ENCODE measurements around the gene ANAPC16. TPM values are rescaled to one million over a fixed set of nuclear protein-coding genes. Genes with fewer than 3 reads are reported as not detected.

ANAPC16 gene
- total RNA-seq (2014; rRNA removed; shearing (Covaris generic)), result 170 and 182 TPM in 2 replicates
- polyA plus RNA-seq (2014; cell fraction: nucleus; rRNA removed), result 86.2 and 90.8 TPM in 2 replicates

- DNase-seq (ENCODE audit: extremely low read depth, low read depth), result peak; percentile 92
Observed at GRCh38 chr10:72215611-72216549, at the start of gene ANAPC16, which contains the start of gene ASCC1. TSS of gene ANAPC16 (plus strand) at chr10:72216012. CDS start at chr10:72223915, 7,903 bp downstream. TSS of gene ASCC1 (minus strand) at chr10:72216276. CDS start at chr10:72213298, 2,978 bp downstream.

- DNase-seq (ENCODE audit: extremely low read depth, low read depth), result no peak
Observed at GRCh38 chr10:72167118-72167517, 48.7 kb upstream of the ANAPC16 start.

GRCh38 chr10:72170263-72170662 is 45.5 kb upstream of the ANAPC16 start:
- DNase-seq (ENCODE audit: extremely low read depth, low read depth), result no peak

GRCh38 chr10:72170733-72171132 is 45.1 kb upstream of the ANAPC16 start:
- no peak for DNase-seq (ENCODE audit: extremely low read depth, low read depth)

- peak; percentile 54 for DNase-seq (ENCODE audit: extremely low read depth, low read depth)
Observed at GRCh38 chr10:72171175-72171630, 44.6 kb upstream of the ANAPC16 start.

- DNase-seq (ENCODE audit: extremely low read depth, low read depth), result no peak
Observed at GRCh38 chr10:72173262-72173618, 42.6 kb upstream of the ANAPC16 start.

GRCh38 chr10:72173619-72174296 is 42.1 kb upstream of the ANAPC16 start:
- DNase-seq (ENCODE audit: extremely low read depth, low read depth), result peak; percentile 60

- no peak for DNase-seq (ENCODE audit: extremely low read depth, low read depth)
Observed at GRCh38 chr10:72174297-72174662, 41.5 kb upstream of the ANAPC16 start.

GRCh38 chr10:72175149-72175548 is 40.7 kb upstream of the ANAPC16 start:
- no peak for DNase-seq (ENCODE audit: extremely low read depth, low read depth)

- no peak for DNase-seq (ENCODE audit: extremely low read depth, low read depth)
Observed at GRCh38 chr10:72176701-72177100, 39.1 kb upstream of the ANAPC16 start.

- no peak for DNase-seq (ENCODE audit: extremely low read depth, low read depth)
Observed at GRCh38 chr10:72177454-72177853, 38.4 kb upstream of the ANAPC16 start.

GRCh38 chr10:72184156-72184555 is 31.7 kb upstream of the ANAPC16 start:
- no peak for DNase-seq (ENCODE audit: extremely low read depth, low read depth)

GRCh38 chr10:72186258-72186981 is 29.4 kb upstream of the ANAPC16 start:
- no peak for DNase-seq (ENCODE audit: extremely low read depth, low read depth)

- DNase-seq (ENCODE audit: extremely low read depth, low read depth), result no peak
Observed at GRCh38 chr10:72186982-72187330, 28.9 kb upstream of the ANAPC16 start.

GRCh38 chr10:72194949-72195348 is 20.9 kb upstream of the ANAPC16 start:
- no peak for DNase-seq (ENCODE audit: extremely low read depth, low read depth)

GRCh38 chr10:72200883-72201282 is 14.9 kb upstream of the ANAPC16 start:
- no peak for DNase-seq (ENCODE audit: extremely low read depth, low read depth)

- no peak for DNase-seq (ENCODE audit: extremely low read depth, low read depth)
Observed at GRCh38 chr10:72201293-72201692, 14.5 kb upstream of the ANAPC16 start.

GRCh38 chr10:72204296-72204695 is 11.5 kb upstream of the ANAPC16 start:
- DNase-seq (ENCODE audit: extremely low read depth, low read depth), result no peak

GRCh38 chr10:72204724-72205123 is 11.1 kb upstream of the ANAPC16 start:
- no peak for DNase-seq (ENCODE audit: extremely low read depth, low read depth)

- no peak for DNase-seq (ENCODE audit: extremely low read depth, low read depth)
Observed at GRCh38 chr10:72206511-72207229, 9.1 kb upstream of the ANAPC16 start.
